Measurements from ENCODE around the gene WDR45. TPM values are rescaled to one million over a fixed set of nuclear protein-coding genes. Genes with fewer than 3 reads are reported as not detected.

WDR45 gene
- total RNA-seq, 1 donor from 2014 or later, result 91.3 TPM

GRCh38 chrX:49037883-49038475 is 41.7 kb downstream of the WDR45 start:
- Mint-ChIP-seq H3K4me3 (ENCODE audit: unreplicated experiment) (no peak overlapping the region), H3K27me3 (ENCODE audit: unreplicated experiment) (no peaks in the 10 kb centered on the region), H3K9me3 (ENCODE audit: unreplicated experiment) (no peaks in the 10 kb centered on the region), H3K36me3 (ENCODE audit: unreplicated experiment) (peaks cover 34% of the 10 kb centered on the region), H3K4me1 (ENCODE audit: unreplicated experiment) (peaks cover 31% of the 10 kb centered on the region), H3K27ac (ENCODE audit: unreplicated experiment) (peak overlapping the region; percentile 69)
- TF ChIP-seq CTCF (IDR thresholded peaks at IDR 0.05), result no peak
- DNase-seq (ENCODE audit: extremely low spot score, unreplicated experiment), result no peak

- no peak for TF ChIP-seq CTCF (IDR thresholded peaks at IDR 0.05)
- Mint-ChIP-seq H3K27ac (ENCODE audit: unreplicated experiment) (no peak overlapping the region), H3K27me3 (ENCODE audit: unreplicated experiment) (no peaks in the 10 kb centered on the region), H3K4me1 (ENCODE audit: unreplicated experiment) (no peaks in the 10 kb centered on the region), H3K9me3 (ENCODE audit: unreplicated experiment) (no peaks in the 10 kb centered on the region), H3K36me3 (ENCODE audit: unreplicated experiment) (peaks cover 25% of the 10 kb centered on the region), H3K4me3 (ENCODE audit: unreplicated experiment) (no peak overlapping the region)
- no peak for DNase-seq (ENCODE audit: extremely low spot score, unreplicated experiment)
These were observed 49.4 kb downstream of the WDR45 start for GRCh38 chrX:49030283-49030682.

- H3K4me1 Mint-ChIP-seq (ENCODE audit: unreplicated experiment), result no peaks in the 10 kb centered on the region
- no peak for TF ChIP-seq CTCF (IDR thresholded peaks at IDR 0.05)
- H3K9me3 Mint-ChIP-seq (ENCODE audit: unreplicated experiment), result no peaks in the 10 kb centered on the region
- H3K36me3 Mint-ChIP-seq (ENCODE audit: unreplicated experiment), result peaks cover 25% of the 10 kb centered on the region
- no peaks in the 10 kb centered on the region for H3K27me3 Mint-ChIP-seq (ENCODE audit: unreplicated experiment)
- no peak overlapping the region for H3K4me3 Mint-ChIP-seq (ENCODE audit: unreplicated experiment)
- no peak overlapping the region for H3K27ac Mint-ChIP-seq (ENCODE audit: unreplicated experiment)
- DNase-seq (ENCODE audit: extremely low spot score, unreplicated experiment), result no peak
These were observed 49.8 kb downstream of the WDR45 start for GRCh38 chrX:49029876-49030275.

Other genes starting within 250 kb of the WDR45 start
- 13.1 and 14.8 TPM in 2 replicates for gene PCSK1N, start 244.3 kb downstream of the WDR45 start, total RNA-seq
- gene TIMM17B, start 182.1 kb downstream of the WDR45 start, total RNA-seq, result 45.6 and 50.0 TPM in 2 replicates
- 69.8 and 78.3 TPM in 2 replicates for gene PQBP1, start 182.0 kb downstream of the WDR45 start, total RNA-seq
- 34.6 and 37.0 TPM in 2 replicates for gene SLC35A2, start 168.2 kb downstream of the WDR45 start, total RNA-seq
- 6.4 and 7.3 TPM in 2 replicates for gene PIM2, start 160.9 kb downstream of the WDR45 start, total RNA-seq
- 54.9 and 57.4 TPM in 2 replicates for gene OTUD5, start 122.3 kb downstream of the WDR45 start, total RNA-seq
- gene KCND1, start 108.0 kb downstream of the WDR45 start, total RNA-seq, result 1.4 and 2.5 TPM in 2 replicates
- gene GRIPAP1, start 77.6 kb downstream of the WDR45 start, total RNA-seq, result 42.2 and 48.5 TPM in 2 replicates
- gene TFE3, start 36.5 kb downstream of the WDR45 start, total RNA-seq, result 44.7 and 51.8 TPM in 2 replicates
- 8.5 and 9.6 TPM in 2 replicates for gene CCDC120, start 20.9 kb downstream of the WDR45 start, total RNA-seq
- gene PRAF2, start 5.9 kb downstream of the WDR45 start, total RNA-seq, result 55.3 and 58.5 TPM in 2 replicates
- gene GPKOW, start 43.8 kb upstream of the WDR45 start, total RNA-seq, result 23.3 and 23.9 TPM in 2 replicates
- 1.2 and 2.3 TPM in 2 replicates for gene MAGIX, start 82.9 kb upstream of the WDR45 start, total RNA-seq
- 97.4 and 100 TPM in 2 replicates for gene PLP2, start 92.0 kb upstream of the WDR45 start, total RNA-seq
- 7.7 and 8.5 TPM in 2 replicates for gene PRICKLE3, start 106.5 kb upstream of the WDR45 start, total RNA-seq
- gene SYP, start 120.3 kb upstream of the WDR45 start, total RNA-seq, result 1.5 and 2.3 TPM in 2 replicates
- not detected in 2 replicates for gene CACNA1F, start 153.5 kb upstream of the WDR45 start, total RNA-seq
- 14.1 and 14.3 TPM in 2 replicates for gene CCDC22, start 155.6 kb upstream of the WDR45 start, total RNA-seq
- gene FOXP3, start 184.8 kb upstream of the WDR45 start, total RNA-seq, result 0.13 TPM in 1 of 2 replicates, not detected in the other
- gene PPP1R3F, start 189.9 kb upstream of the WDR45 start, total RNA-seq, result 9.0 and 9.2 TPM in 2 replicates
- gene GAGE10, start 223.8 kb upstream of the WDR45 start, total RNA-seq, result not detected in 2 replicates
- not detected in 2 replicates for gene GAGE12J, start 242.2 kb upstream of the WDR45 start, total RNA-seq

All from osteocyte (in vitro differentiated cells).